ENCODE results near the gene CALCB.

Gene CALCB

GRCh38 chr11:15091175-15091574 is 17.8 kb downstream of the CALCB start:
- no peaks in the 10 kb centered on the region for H3K4me1 ChIP-seq (ENCODE audit: control insufficient read depth, insufficient read depth, low read length)
- H3K9me3 ChIP-seq (replicated peaks; ENCODE audit: low read length) = no peaks in the 10 kb centered on the region
- H3K9ac ChIP-seq (ENCODE audit: low read depth, low read length) = no peak overlapping the region
- no peak overlapping the region for H3K4me2 ChIP-seq (ENCODE audit: low read length)
- H3K27me3 ChIP-seq (ENCODE audit: control insufficient read depth, insufficient read depth, low read length) = peaks cover 13% of the 10 kb centered on the region
- no peaks in the 10 kb centered on the region for H3K36me3 ChIP-seq (ENCODE audit: insufficient read depth, low read length)
- no peak overlapping the region for H3K4me3 ChIP-seq (ENCODE audit: low read length)

DNA sequence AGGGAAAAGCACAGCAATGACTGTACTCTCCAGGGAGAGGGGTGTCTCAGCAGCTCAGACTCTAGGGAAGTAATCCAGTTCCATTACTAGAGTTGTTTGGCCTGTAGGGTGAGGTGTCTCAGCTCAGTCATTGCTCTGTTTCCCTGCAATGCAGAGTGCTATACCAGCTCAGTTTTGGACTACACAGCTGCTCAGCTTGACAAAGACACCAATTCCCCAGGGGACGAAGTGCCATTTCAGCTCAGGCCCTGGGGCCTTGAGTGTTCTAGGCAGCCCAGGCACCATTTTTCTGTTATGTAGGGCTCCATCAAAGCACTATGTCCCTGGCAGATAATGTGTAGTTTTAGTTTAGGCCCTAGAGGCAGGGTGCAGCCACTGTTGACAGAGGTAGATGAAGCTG is 18.2 kb downstream of the CALCB start:
- H3K36me3 ChIP-seq (ENCODE audit: insufficient read depth, low read length) = no peaks in the 10 kb centered on the region
- no peaks in the 10 kb centered on the region for H3K4me1 ChIP-seq (ENCODE audit: control insufficient read depth, insufficient read depth, low read length)
- H3K9ac ChIP-seq (ENCODE audit: low read depth, low read length) = no peak overlapping the region
- no peaks in the 10 kb centered on the region for H3K9me3 ChIP-seq (replicated peaks; ENCODE audit: low read length)
- no peak overlapping the region for H3K4me2 ChIP-seq (ENCODE audit: low read length)
- peaks cover 8% of the 10 kb centered on the region for H3K27me3 ChIP-seq (ENCODE audit: control insufficient read depth, insufficient read depth, low read length)
- no peak overlapping the region for H3K4me3 ChIP-seq (ENCODE audit: low read length)

DNA sequence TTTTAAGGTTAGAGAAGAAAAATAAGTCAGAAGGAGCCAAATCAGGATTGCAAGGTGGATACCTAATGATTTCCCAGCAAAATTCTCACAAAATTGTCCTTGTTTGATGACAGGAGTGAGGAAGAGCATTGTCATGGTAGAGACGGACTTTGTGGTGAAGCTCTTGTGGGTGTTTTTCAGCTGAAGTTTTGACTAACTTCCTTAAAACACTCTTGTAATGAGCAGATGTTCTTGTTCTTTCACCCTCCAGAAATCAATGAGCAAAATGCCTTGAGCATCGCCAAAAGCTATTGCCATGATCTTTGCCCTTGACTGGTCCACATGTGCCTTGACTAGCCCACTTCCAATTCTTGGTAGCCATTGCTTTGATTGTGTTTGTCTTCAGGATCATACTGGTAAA is 20.0 kb downstream of the CALCB start:
- no peaks in the 10 kb centered on the region for H3K4me1 ChIP-seq (ENCODE audit: control insufficient read depth, insufficient read depth, low read length)
- peaks cover 8% of the 10 kb centered on the region for H3K27me3 ChIP-seq (ENCODE audit: control insufficient read depth, insufficient read depth, low read length)
- no peaks in the 10 kb centered on the region for H3K9me3 ChIP-seq (replicated peaks; ENCODE audit: low read length)
- H3K4me3 ChIP-seq (ENCODE audit: low read length) = no peak overlapping the region
- no peak overlapping the region for H3K4me2 ChIP-seq (ENCODE audit: low read length)
- H3K36me3 ChIP-seq (ENCODE audit: insufficient read depth, low read length) = no peaks in the 10 kb centered on the region
- H3K9ac ChIP-seq (ENCODE audit: low read depth, low read length) = no peak overlapping the region

- Histone ChIP-seq H3K27me3 (ENCODE audit: control insufficient read depth, insufficient read depth, low read length) (no peaks in the 10 kb centered on the region), H3K4me3 (ENCODE audit: low read length) (no peak overlapping the region), H3K4me2 (ENCODE audit: low read length) (no peak overlapping the region), H3K4me1 (ENCODE audit: control insufficient read depth, insufficient read depth, low read length) (no peaks in the 10 kb centered on the region), H3K9me3 (replicated peaks; ENCODE audit: low read length) (no peaks in the 10 kb centered on the region), H3K9ac (ENCODE audit: low read depth, low read length) (no peak overlapping the region), H3K36me3 (ENCODE audit: insufficient read depth, low read length) (no peaks in the 10 kb centered on the region)
These were observed 22.4 kb downstream of the CALCB start for GRCh38 chr11:15095736-15096228.

GRCh38 chr11:15097411-15097810 is 24.0 kb downstream of the CALCB start:
- Histone ChIP-seq H3K27me3 (ENCODE audit: control insufficient read depth, insufficient read depth, low read length) (no peaks in the 10 kb centered on the region), H3K9ac (ENCODE audit: low read depth, low read length) (no peak overlapping the region), H3K4me3 (ENCODE audit: low read length) (no peak overlapping the region), H3K9me3 (replicated peaks; ENCODE audit: low read length) (no peaks in the 10 kb centered on the region), H3K4me1 (ENCODE audit: control insufficient read depth, insufficient read depth, low read length) (peaks cover 6% of the 10 kb centered on the region), H3K4me2 (ENCODE audit: low read length) (no peak overlapping the region), H3K36me3 (ENCODE audit: insufficient read depth, low read length) (no peaks in the 10 kb centered on the region)

- H3K36me3 ChIP-seq (ENCODE audit: insufficient read depth, low read length) = no peaks in the 10 kb centered on the region
- H3K4me3 ChIP-seq (ENCODE audit: low read length) = no peak overlapping the region
- peaks cover 13% of the 10 kb centered on the region for H3K4me1 ChIP-seq (ENCODE audit: control insufficient read depth, insufficient read depth, low read length)
- H3K4me2 ChIP-seq (ENCODE audit: low read length) = no peak overlapping the region
- H3K27me3 ChIP-seq (ENCODE audit: control insufficient read depth, insufficient read depth, low read length) = no peaks in the 10 kb centered on the region
- no peaks in the 10 kb centered on the region for H3K9me3 ChIP-seq (replicated peaks; ENCODE audit: low read length)
- H3K9ac ChIP-seq (ENCODE audit: low read depth, low read length) = no peak overlapping the region
These were observed 25.9 kb downstream of the CALCB start for GRCh38 chr11:15099267-15099666.

DNA sequence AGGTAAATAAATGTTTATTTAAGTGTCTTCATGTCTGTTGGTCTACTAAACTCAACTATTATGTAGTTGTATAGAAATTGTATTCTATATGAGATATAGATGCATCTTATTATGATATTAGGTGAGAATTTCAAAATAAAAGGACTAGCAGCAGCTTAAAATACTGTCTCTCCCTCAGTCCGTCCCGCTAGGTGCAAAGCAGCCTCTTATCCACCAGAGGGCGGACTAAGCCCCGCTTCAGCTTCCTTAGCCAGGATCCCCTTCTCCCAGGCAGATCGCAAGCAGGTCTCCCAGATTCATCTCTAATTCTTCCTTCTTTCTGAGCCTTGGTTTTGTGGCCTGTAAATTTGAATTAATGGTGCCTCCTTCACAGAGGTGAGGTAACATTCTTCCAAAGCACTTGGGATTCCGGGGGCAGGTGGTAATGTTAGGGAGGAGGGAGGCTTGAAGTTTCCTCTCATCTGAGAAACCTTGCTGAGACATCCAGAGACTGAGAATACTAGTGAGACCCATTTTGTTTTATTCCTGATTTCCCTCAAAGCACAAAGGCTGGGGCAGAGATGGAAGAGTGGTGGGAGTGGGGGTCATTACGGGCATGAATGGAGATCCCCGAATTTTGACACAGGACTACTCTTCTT is 27.8 kb downstream of the CALCB start:
- peaks cover 32% of the 10 kb centered on the region for H3K4me1 ChIP-seq (ENCODE audit: control insufficient read depth, insufficient read depth, low read length)
- H3K9me3 ChIP-seq (replicated peaks; ENCODE audit: low read length) = no peaks in the 10 kb centered on the region
- peak overlapping the region; percentile 16 for H3K4me2 ChIP-seq (ENCODE audit: low read length)
- no peaks in the 10 kb centered on the region for H3K36me3 ChIP-seq (ENCODE audit: insufficient read depth, low read length)
- peak overlapping the region; percentile 17 for H3K9ac ChIP-seq (ENCODE audit: low read depth, low read length)
- no peak overlapping the region for H3K4me3 ChIP-seq (ENCODE audit: low read length)
- H3K27me3 ChIP-seq (ENCODE audit: control insufficient read depth, insufficient read depth, low read length) = no peaks in the 10 kb centered on the region

DNA sequence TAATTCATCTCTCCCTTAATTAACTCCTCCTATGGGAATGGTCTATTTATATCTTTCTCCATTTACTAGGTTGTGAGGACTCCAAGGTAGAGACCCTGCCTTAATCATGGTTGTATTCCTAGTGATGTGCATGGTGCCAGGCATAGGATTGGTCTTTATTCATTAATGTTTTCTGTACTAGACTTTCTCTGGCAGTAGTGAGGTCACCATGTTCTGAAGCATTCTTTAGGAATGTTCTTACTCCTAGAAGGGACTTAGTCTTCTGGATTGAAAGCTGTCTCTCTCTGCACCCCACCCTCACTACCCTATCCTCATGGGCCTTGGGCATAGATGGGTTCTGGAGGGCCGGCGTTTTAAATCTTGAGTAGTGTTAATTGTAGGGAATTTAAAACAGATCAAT is 30.8 kb downstream of the CALCB start:
- H3K4me1 ChIP-seq (ENCODE audit: control insufficient read depth, insufficient read depth, low read length) = peaks cover 57% of the 10 kb centered on the region

GRCh38 chr11:15106201-15106965 is 33.0 kb downstream of the CALCB start:
- Histone ChIP-seq H3K36me3 (ENCODE audit: insufficient read depth, low read length) (no peaks in the 10 kb centered on the region), H3K4me3 (ENCODE audit: low read length) (peak overlapping the region; percentile 46), H3K4me1 (ENCODE audit: control insufficient read depth, insufficient read depth, low read length) (peaks cover 54% of the 10 kb centered on the region), H3K27me3 (ENCODE audit: control insufficient read depth, insufficient read depth, low read length) (no peaks in the 10 kb centered on the region), H3K9me3 (replicated peaks; ENCODE audit: low read length) (no peaks in the 10 kb centered on the region), H3K9ac (ENCODE audit: low read depth, low read length) (peak overlapping the region; percentile 45), H3K4me2 (ENCODE audit: low read length) (peak overlapping the region; percentile 79)

More for the DNA sequence above, 30.8 kb downstream of the CALCB start:
- Histone ChIP-seq H3K4me3 (ENCODE audit: low read length) (no peak overlapping the region), H3K9ac (ENCODE audit: low read depth, low read length) (no peak overlapping the region), H3K36me3 (ENCODE audit: insufficient read depth, low read length) (no peaks in the 10 kb centered on the region), H3K9me3 (replicated peaks; ENCODE audit: low read length) (no peaks in the 10 kb centered on the region), H3K4me2 (ENCODE audit: low read length) (no peak overlapping the region), H3K27me3 (ENCODE audit: control insufficient read depth, insufficient read depth, low read length) (no peaks in the 10 kb centered on the region)

DNA sequence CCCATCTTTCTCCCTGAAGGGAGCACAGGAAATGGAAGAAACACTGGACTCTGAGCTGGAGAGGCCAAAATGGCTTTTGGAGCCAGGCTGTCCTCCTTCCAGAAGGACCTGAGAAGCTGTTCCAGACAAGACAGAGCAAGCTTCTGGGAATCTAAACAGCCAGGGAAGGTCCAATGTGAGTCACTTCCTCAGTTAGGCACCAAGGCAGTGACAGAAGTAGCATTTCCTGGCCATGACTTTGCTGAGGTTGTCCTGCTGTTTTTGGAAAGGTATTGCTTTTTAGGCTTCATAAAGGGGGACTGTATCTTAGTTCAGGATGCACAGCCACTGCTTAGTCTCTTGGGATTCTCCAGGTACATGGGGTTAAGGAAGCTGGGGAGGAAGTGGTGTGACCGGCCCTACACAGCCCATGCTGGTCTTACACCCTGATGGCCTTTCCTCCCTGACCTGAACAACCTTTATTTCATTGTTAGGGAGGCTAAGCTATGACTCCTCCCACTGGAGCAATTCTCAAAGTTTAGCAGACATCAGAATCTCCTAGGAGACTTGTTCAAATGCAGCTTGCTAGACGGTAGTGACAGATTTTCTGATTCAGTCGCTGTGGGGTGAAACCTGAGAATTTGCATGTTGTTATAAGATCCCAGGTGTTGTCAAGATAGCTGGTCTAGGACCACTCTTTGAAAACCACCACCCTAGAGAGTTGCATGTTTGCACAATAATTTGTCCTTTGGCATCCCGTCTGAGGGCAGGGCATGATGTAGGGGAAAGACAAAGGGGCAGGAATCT is 34.5 kb downstream of the CALCB start:
- Histone ChIP-seq H3K9me3 (replicated peaks; ENCODE audit: low read length) (no peaks in the 10 kb centered on the region), H3K27me3 (ENCODE audit: control insufficient read depth, insufficient read depth, low read length) (no peaks in the 10 kb centered on the region), H3K4me2 (ENCODE audit: low read length) (peak overlapping the region; percentile 79), H3K36me3 (ENCODE audit: insufficient read depth, low read length) (no peaks in the 10 kb centered on the region), H3K9ac (ENCODE audit: low read depth, low read length) (peak overlapping the region; percentile 45), H3K4me1 (ENCODE audit: control insufficient read depth, insufficient read depth, low read length) (peaks cover 53% of the 10 kb centered on the region), H3K4me3 (ENCODE audit: low read length) (no peak overlapping the region)

- Histone ChIP-seq H3K9ac (ENCODE audit: low read depth, low read length) (no peak overlapping the region), H3K4me1 (ENCODE audit: control insufficient read depth, insufficient read depth, low read length) (peaks cover 59% of the 10 kb centered on the region), H3K9me3 (replicated peaks; ENCODE audit: low read length) (no peaks in the 10 kb centered on the region), H3K27me3 (ENCODE audit: control insufficient read depth, insufficient read depth, low read length) (no peaks in the 10 kb centered on the region), H3K36me3 (ENCODE audit: insufficient read depth, low read length) (no peaks in the 10 kb centered on the region), H3K4me2 (ENCODE audit: low read length) (no peak overlapping the region), H3K4me3 (ENCODE audit: low read length) (no peak overlapping the region)
These were observed 35.3 kb downstream of the CALCB start for GRCh38 chr11:15108592-15109130.
